Effector memory CD8-positive, alpha-beta T cell (primary cell): ENCODE measurements around the gene TNRC6B.
A peak's percentile ranks its signal among the peaks of the same experiment; 100 is the strongest.
"Not testable (repeated sequence)": the region's sequence is repeated elsewhere in the genome, so short reads cannot be mapped to it uniquely, and the experiment has no call there.

ENCODE experiments used
- ATAC-seq: fragments of 150-1000 bp; cut with Tn5 transposase; replicated peaks from 2 replicates; pipeline ENCODE4 v1.10.0; 2021; ENCODE audit warnings: mild to moderate bottlenecking, moderate library complexity
- DNase-seq, 3 experiments: peaks; one replicate each; pipeline ENCODE4 v3.0.0; 2021
- H3K27ac Mint-ChIP-seq, 2 donors: one replicate each; pipeline ENCODE4 v1.8.0; 2022; ENCODE audit warnings: mild to moderate bottlenecking in 2 of 2, mixed read lengths in 2 of 2, moderate library complexity in 2 of 2
- H3K27me3 Mint-ChIP-seq, 2 donors: one replicate each; pipeline ENCODE4 v1.8.0; 2022; ENCODE audit warnings: mixed read lengths in 2 of 2
- H3K36me3 Mint-ChIP-seq: one replicate; pipeline ENCODE4 v1.8.0; 2022; ENCODE audit warnings: mild to moderate bottlenecking, moderate library complexity, mixed read lengths; ENCODE audit not compliant: insufficient read depth
- H3K4me1 Mint-ChIP-seq, 2 donors: one replicate each; pipeline ENCODE4 v1.8.0; 2022; ENCODE audit warnings: low read depth in 2 of 2, mixed read lengths in 2 of 2
- H3K4me3 Mint-ChIP-seq, 2 donors: one replicate each; pipeline ENCODE4 v1.8.0; 2022; ENCODE audit warnings: mild to moderate bottlenecking in 2 of 2, mixed read lengths in 2 of 2, moderate library complexity in 2 of 2
- H3K9me3 Mint-ChIP-seq, 2 donors: one replicate each; pipeline ENCODE4 v1.8.0; 2022; ENCODE audit warnings: mixed read lengths in 2 of 2
- total RNA-seq, 9 experiments: gene quantifications; one replicate each; lab custom pipeline; 2026; lab: John Stamatoyannopoulos, UW

TNRC6B gene, protein sequence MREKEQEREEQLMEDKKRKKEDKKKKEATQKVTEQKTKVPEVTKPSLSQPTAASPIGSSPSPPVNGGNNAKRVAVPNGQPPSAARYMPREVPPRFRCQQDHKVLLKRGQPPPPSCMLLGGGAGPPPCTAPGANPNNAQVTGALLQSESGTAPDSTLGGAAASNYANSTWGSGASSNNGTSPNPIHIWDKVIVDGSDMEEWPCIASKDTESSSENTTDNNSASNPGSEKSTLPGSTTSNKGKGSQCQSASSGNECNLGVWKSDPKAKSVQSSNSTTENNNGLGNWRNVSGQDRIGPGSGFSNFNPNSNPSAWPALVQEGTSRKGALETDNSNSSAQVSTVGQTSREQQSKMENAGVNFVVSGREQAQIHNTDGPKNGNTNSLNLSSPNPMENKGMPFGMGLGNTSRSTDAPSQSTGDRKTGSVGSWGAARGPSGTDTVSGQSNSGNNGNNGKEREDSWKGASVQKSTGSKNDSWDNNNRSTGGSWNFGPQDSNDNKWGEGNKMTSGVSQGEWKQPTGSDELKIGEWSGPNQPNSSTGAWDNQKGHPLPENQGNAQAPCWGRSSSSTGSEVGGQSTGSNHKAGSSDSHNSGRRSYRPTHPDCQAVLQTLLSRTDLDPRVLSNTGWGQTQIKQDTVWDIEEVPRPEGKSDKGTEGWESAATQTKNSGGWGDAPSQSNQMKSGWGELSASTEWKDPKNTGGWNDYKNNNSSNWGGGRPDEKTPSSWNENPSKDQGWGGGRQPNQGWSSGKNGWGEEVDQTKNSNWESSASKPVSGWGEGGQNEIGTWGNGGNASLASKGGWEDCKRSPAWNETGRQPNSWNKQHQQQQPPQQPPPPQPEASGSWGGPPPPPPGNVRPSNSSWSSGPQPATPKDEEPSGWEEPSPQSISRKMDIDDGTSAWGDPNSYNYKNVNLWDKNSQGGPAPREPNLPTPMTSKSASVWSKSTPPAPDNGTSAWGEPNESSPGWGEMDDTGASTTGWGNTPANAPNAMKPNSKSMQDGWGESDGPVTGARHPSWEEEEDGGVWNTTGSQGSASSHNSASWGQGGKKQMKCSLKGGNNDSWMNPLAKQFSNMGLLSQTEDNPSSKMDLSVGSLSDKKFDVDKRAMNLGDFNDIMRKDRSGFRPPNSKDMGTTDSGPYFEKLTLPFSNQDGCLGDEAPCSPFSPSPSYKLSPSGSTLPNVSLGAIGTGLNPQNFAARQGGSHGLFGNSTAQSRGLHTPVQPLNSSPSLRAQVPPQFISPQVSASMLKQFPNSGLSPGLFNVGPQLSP (N-terminal part only)
- 85.4 to 571 (median 328) reads per million in 9 experiments for total RNA-seq

DNA sequence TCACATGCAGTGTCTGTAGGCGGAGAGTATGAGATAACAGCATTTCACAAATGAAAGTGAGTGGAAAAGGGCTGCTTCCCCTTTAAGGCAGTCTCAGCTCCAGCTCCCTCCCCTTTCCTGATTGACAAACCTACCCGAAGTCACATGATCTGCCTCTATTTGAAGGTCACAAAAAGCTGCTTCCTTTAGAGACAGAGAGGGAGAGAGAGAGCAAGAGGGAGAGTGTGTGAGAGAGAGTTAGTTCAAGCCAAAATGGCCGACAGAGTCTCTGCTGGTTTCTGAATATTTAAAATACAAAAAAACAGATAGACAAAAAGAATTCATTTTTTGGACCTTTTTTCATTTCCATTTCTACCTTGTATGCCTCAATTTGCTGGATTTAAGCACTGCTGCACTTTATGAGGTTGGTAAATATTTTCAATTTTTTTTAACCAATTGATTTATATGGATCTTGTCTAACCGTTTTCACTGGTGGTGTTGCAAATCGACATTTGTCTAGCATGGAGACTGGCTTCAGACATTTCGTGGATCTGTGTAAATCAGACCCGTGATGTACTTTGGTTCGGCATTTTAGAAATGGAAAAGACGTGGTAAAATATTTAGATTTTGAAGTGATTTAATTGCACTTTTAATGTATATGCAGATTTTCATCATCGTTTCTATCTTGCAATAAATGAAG, at the start of gene TNRC6B:
Gene TNRC6B, plus strand, starts transcription at position 188 of the 679 bp plus-strand sequence. Its CDS starts 211 bp downstream, at position 399.
- H3K27ac Mint-ChIP-seq: peak within 1 kb of the TSS; percentile 88 to 91
- peak; percentile 94 for ATAC-seq
- H3K4me1 Mint-ChIP-seq: peaks cover 45 to 58% of the 10 kb centered on the region in 2 donors
- peak within 1 kb of the TSS; percentile 82 to 87 for H3K4me3 Mint-ChIP-seq
- H3K27me3 Mint-ChIP-seq: no peaks in the 10 kb centered on the region
- peak; percentile 69 to 70 (median 70) for DNase-seq
- H3K36me3 Mint-ChIP-seq: peaks cover 21% of the 10 kb centered on the region
- H3K9me3 Mint-ChIP-seq: no peaks in the 10 kb centered on the region

DNA sequence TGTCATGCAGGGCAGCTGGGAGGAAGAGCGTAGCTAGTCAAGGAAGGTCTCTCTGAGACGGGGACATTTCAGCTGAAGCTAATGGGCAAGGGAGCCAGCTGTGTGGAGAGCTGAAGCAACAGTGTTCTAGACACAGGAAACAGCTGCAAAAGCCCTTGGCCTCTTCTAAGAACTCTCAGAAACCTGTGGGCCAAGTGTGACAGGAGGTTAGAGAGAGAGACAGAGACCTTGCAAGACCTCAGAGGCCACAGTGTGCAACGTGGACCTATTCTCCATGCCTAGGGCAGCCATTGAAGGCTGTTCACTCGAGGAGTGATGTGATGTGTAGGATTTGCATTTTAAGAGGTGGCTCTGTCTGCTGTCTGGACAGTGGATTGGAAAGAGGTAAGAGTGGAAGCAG, 48.7 kb upstream of the TNRC6B start:
- peak; percentile 26 to 39 (median 32) for DNase-seq
- Mint-ChIP-seq H3K27ac (peak overlapping the region; percentile 45 to 66), H3K9me3 (no peaks in the 10 kb centered on the region), H3K4me3 (peak overlapping the region; percentile 20 to 30), H3K27me3 (no peaks in the 10 kb centered on the region), H3K36me3 (peaks cover 40% of the 10 kb centered on the region), H3K4me1 (peaks cover 23 to 36% of the 10 kb centered on the region in 2 donors)
- peak; percentile 97 for ATAC-seq

DNA sequence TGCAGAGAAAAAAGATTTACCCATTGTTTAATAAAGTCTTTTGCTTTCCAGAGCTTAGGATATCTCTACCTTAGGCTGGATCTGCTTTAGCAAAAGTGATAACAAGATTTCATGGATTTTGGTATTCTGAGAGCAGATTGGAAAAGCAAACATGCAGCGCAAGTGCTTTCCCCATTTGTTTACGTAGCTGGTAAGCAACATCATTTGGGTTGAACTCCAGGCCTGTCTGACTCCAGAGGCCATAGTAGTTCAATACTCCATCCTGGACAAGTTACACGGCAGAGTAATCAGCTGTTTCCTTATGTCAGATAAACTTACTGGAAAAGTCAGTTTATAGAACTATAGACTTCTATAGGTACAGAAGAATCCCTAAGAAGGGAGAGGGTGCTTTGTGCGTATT, 40.6 kb upstream of the TNRC6B start:
- peaks cover 45% of the 10 kb centered on the region for H3K36me3 Mint-ChIP-seq
- peak overlapping the region in 1 of 2 donors; percentile 67 for H3K27ac Mint-ChIP-seq
- no peak overlapping the region for H3K4me3 Mint-ChIP-seq
- ATAC-seq (no peak), DNase-seq (no peak)
- peaks cover 0 to 8% of the 10 kb centered on the region in 2 donors for H3K4me1 Mint-ChIP-seq
- H3K27me3 Mint-ChIP-seq: no peaks in the 10 kb centered on the region
- H3K9me3 Mint-ChIP-seq: no peaks in the 10 kb centered on the region

DNA sequence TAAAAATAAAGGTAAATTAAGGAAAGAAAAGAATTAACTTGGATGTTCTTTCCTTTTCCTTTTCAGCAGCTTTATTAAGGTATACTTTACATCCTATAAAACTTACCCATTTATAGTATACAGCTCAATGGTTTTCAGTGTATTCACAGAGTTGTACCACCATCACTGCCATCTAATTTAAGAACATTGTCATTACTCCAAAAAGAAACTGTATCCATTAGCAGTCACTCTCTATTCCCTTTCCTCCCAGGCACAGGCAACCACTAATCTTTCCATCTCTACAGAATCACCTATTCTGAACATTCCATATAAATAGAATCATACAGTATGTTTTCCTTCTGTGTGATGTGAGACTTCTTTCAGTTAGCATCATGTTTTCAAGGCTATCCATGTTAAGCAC, 38.9 kb upstream of the TNRC6B start:
- no peak overlapping the region for H3K4me3 Mint-ChIP-seq
- H3K9me3 Mint-ChIP-seq: no peaks in the 10 kb centered on the region
- peak overlapping the region; percentile 10 to 29 for H3K27ac Mint-ChIP-seq
- H3K36me3 Mint-ChIP-seq: peaks cover 41% of the 10 kb centered on the region
- no peak for ATAC-seq
- no peaks in the 10 kb centered on the region for H3K27me3 Mint-ChIP-seq
- H3K4me1 Mint-ChIP-seq: peaks cover 0 to 4% of the 10 kb centered on the region in 2 donors
- no peak for DNase-seq

DNA sequence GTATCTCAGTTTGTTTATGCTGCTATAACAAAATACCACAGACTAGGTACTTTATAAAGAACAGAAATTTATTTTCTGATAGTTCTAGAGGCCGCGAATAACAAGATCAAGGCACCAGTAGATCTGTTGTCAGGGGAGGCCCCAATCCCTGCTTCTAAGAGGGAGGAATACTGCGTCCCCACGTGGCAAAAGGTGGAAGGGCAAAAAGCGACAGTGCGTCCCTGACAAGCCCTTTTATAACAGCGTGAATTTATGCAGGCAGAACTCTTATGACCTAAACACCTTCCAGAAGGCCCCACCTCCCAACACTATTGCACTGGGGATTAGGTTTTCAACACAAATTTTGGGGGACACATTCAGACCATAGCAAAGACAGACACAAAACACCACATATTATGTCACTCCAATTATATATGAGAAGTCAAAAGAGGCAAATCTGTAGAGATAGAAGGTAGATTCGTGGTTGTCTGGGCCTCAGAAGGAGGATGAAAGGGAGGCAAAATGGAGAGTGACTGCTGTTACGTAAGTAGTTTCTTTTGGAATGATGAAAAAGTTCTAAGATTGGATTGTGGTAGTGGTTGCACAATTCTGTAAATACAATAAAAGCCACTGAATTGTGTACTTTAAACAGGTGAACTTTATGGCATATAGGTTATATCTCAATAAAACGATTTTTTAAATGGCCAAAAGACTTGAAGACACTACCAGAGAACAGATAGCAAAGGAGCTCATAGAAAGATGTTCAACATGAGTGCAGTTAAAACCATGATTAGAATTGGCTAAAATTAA, 30.1 kb upstream of the TNRC6B start:
- Mint-ChIP-seq H3K9me3 (no peaks in the 10 kb centered on the region), H3K36me3 (peaks cover 33% of the 10 kb centered on the region), H3K4me1 (peaks cover 0 to 12% of the 10 kb centered on the region in 2 donors), H3K4me3 (no peak overlapping the region), H3K27me3 (no peaks in the 10 kb centered on the region), H3K27ac (no peak overlapping the region)
- ATAC-seq (no peak), DNase-seq (no peak)

DNA sequence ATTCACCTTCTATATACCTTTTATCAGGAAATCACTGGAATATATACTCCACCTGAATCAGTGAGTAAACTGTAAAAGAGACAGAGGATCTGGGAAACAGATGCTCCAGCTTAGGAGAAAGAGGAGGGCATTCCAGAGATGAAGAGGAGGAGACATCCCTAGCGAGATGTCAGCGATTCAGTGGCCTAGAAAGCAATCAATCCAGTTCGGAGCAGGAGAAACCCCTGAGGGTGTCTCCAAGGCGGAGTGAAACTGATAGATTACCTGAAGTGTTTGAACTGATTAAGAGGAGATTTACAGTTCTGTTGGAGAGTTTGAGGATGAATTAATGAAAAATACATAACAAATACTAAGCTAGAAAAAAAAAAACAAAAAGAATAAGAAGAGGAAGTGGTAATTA, 24.5 kb upstream of the TNRC6B start:
- DNase-seq (no peak), ATAC-seq (no peak)
- Mint-ChIP-seq H3K4me3 (no peak overlapping the region), H3K9me3 (no peaks in the 10 kb centered on the region), H3K27me3 (no peaks in the 10 kb centered on the region), H3K36me3 (peaks cover 38% of the 10 kb centered on the region), H3K27ac (no peak overlapping the region), H3K4me1 (peaks cover 3 to 10% of the 10 kb centered on the region in 2 donors)

DNA sequence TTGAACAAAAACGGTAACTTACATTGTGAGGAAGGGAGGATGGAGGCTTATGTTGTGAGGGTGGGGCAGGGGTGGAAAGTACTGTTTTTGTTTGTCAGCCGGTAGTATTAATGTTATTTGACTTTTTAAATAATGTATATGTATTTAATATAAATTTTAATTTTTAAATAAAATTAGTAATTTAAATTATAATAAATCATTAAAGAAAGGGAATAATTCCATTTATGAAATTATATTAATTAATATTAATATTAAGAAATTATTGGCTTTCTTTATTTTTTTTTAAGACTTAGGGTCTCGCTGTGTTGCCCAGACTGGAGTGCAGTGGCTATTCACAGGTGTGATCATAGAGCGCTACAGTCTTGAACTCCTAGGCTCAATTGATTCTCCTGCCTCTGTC, 24.0 kb upstream of the TNRC6B start:
- ATAC-seq (no peak), DNase-seq (no peak)
- H3K27me3 Mint-ChIP-seq: no peaks in the 10 kb centered on the region
- H3K4me3 Mint-ChIP-seq: no peak overlapping the region
- peaks cover 38% of the 10 kb centered on the region for H3K36me3 Mint-ChIP-seq
- H3K27ac Mint-ChIP-seq: no peak overlapping the region
- H3K9me3 Mint-ChIP-seq: no peaks in the 10 kb centered on the region
- H3K4me1 Mint-ChIP-seq: peaks cover 3 to 10% of the 10 kb centered on the region in 2 donors

DNA sequence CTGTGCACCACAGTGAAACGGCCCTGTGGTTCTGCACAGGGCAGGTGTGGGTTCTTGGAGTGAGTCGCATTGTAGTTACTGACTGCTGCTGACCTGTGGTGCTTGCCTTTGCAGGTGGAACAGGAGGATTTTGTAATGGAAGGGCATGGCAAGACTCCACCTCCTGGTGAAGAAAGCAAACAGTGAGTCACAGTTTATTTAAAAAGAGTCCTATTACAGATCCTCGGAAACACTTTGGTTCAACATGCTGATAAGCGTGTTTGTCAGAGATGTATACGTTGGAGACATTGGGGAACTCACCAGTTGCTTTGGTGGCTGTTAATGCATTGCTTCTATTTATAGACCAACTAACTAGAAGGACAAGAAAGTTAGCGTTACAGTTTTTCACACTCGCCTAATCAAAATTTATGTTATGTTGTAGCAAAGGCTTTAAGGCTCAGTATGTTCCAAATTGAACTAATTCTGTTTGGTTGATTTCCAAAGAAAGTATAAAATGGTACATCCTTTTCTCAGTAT, 21.7 kb upstream of the TNRC6B start:
- Mint-ChIP-seq H3K36me3 (peaks cover 26% of the 10 kb centered on the region), H3K9me3 (no peaks in the 10 kb centered on the region), H3K4me1 (peaks cover 3 to 10% of the 10 kb centered on the region in 2 donors), H3K27ac (no peak overlapping the region), H3K27me3 (no peaks in the 10 kb centered on the region), H3K4me3 (no peak overlapping the region)
- no peak for DNase-seq
- ATAC-seq: no peak

DNA sequence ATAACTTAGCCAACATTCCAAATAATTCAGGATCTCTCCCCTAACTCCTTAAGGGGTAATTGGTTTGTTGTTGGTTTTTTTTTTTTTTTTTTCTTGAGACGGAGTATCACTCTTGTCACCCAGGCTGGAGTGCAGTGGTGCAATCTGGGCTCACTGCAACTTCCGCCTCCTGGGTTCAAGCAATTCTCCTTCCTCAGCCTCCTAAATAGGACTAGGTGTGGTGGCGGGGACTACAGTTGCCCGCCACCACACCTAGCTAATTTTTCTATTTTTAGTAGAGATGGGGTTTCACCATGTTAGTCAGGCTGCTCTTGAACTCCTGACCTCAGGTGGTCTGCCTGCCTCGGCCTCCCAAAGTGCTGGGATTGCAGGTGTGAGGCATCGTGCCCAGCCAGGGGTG, 21.0 kb upstream of the TNRC6B start:
- H3K4me1 Mint-ChIP-seq: peaks cover 3 to 14% of the 10 kb centered on the region in 2 donors
- H3K27me3 Mint-ChIP-seq, DNase-seq, H3K27ac Mint-ChIP-seq, ATAC-seq, H3K4me3 Mint-ChIP-seq, H3K9me3 Mint-ChIP-seq: not testable (repeated sequence)
- peaks cover 23% of the 10 kb centered on the region for H3K36me3 Mint-ChIP-seq

DNA sequence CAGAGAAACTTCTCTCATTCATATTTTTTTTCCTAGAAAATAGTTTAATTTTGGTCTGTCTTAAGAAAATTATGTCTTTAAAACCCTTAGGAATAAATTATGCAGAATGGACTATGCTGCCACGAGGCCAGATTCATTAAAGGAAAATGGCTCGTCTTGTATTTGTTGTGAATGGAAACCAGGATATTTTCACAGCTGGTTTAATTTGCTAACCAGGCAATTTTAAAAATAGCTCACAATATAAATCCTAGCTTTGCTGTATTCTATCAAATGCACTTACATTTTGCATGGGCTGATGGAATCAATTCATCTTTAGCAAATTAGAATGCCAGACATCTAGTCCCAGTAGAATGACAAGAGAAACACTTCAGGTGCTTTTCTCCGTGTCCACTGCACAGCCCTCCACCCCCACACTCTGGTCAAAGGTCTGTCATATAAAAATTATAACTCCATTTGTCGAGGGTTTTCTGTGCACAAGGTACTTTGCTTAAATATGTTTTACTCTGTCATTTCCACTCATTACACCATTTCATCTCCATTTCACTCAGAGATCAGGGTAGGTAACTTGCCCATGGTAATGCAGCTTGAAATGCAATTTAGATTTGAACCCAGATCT, 20.3 kb upstream of the TNRC6B start:
- Mint-ChIP-seq H3K27ac (peak overlapping the region in 1 of 2 donors; percentile 22), H3K4me3 (no peak overlapping the region), H3K36me3 (peaks cover 23% of the 10 kb centered on the region), H3K27me3 (no peaks in the 10 kb centered on the region), H3K9me3 (no peaks in the 10 kb centered on the region), H3K4me1 (peaks cover 3 to 14% of the 10 kb centered on the region in 2 donors)
- no peak for DNase-seq
- no peak for ATAC-seq

DNA sequence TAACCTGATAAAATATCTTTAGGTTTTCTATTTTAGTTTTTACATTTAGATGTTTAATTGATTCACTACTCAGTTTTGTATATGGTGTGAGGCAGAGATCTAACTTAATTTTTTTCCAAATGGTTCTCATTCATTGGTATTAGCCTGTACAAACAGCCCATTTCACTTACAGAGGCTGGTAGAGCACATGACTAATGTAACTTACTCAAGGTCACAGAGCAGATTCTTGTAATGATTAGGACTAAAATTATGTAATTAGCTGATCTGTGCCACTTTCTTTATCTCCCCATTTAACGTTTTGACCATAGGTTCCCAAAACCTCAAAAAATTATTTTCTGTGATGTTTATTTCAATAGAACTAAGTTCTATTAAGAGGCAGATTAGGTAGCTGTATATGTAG, 16.5 kb upstream of the TNRC6B start:
- no peak for ATAC-seq
- no peak overlapping the region for H3K4me3 Mint-ChIP-seq
- DNase-seq: no peak
- H3K27ac Mint-ChIP-seq: peak overlapping the region in 1 of 2 donors; percentile 74
- H3K9me3 Mint-ChIP-seq: no peaks in the 10 kb centered on the region
- H3K36me3 Mint-ChIP-seq: peaks cover 40% of the 10 kb centered on the region
- H3K27me3 Mint-ChIP-seq: no peaks in the 10 kb centered on the region
- peaks cover 4 to 11% of the 10 kb centered on the region in 2 donors for H3K4me1 Mint-ChIP-seq
